Measurements from ENCODE around the gene FAM117A. TPM values are rescaled to one million over a fixed set of nuclear protein-coding genes. Genes with fewer than 3 reads are reported as not detected.

FAM117A gene
- polyA plus RNA-seq, 1 of the 3 experiments (the other 2 are of a cell fraction) = 7.8 TPM

DNA sequence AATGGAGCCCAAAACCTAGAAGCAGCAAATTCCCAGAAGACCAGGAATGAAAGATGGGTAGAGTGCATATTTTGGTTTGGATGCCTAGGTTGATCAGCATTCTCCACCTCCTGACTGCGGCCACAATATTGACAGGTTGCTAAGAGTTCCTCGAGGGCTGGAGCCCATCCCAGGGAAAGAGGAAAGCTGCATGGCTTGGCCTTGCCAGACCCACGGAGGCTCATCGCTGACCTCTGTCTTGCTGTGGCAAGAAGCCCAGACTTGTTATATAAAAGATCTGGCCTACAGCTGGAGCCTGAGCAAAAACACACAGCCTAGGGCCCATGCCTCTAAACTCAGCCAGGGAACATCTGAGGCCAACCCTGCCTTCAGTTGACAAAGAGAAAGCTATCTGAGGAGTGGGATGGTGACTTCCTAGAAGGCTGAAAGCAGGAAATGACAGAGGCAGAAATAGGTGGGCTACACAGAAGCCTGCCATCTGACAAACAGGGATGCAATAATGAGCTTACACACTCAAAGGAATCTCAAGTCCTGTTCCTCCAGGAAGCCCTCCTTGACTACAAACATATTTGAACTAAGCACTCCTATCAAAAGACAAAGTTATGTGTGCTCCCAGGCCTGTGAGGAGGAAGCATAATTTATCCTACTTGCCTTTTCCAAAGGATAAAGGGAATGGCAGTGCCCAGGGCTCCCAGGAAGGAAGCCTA is 33.7 kb downstream of the FAM117A start:
- 52% methylated on average over 4 of the region's 4 CpGs for WGBS (ENCODE audit: low lambda C conversion rate)
- TF ChIP-seq, protein P1, sequence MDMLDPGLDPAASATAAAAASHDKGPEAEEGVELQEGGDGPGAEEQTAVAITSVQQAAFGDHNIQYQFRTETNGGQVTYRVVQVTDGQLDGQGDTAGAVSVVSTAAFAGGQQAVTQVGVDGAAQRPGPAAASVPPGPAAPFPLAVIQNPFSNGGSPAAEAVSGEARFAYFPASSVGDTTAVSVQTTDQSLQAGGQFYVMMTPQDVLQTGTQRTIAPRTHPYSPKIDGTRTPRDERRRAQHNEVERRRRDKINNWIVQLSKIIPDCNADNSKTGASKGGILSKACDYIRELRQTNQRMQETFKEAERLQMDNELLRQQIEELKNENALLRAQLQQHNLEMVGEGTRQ (IDR thresholded peaks at IDR 0.05; ENCODE audit: borderline replicate concordance, low read depth, low read length) = no peak
- TF ChIP-seq TCF12 (IDR thresholded peaks at IDR 0.05) = 0 out of 2 replicates have a peak, but pooled peaks have one; percentile 23
- H3K4me3 ChIP-seq (ENCODE audit: low read depth in 2 of 2, low read length in 1 of 2) = no peak overlapping the region
- H3K9me3 ChIP-seq = no peaks in the 10 kb centered on the region
- ChIA-PET CTCF (interaction anchor here (0.7 to 2.5 kb wide), 4 partner anchors 22 to 161 kb away, joined by 3 to 11 read pairs (median 4); partner anchors contain the start of gene SLC35B1), POLR2A (no interaction called here)
- no peaks in the 10 kb centered on the region for H3K79me2 ChIP-seq (ENCODE audit: insufficient read depth)
- DNase-seq = no peak
- H3K4me1 ChIP-seq (ENCODE audit: control insufficient read depth in 1 of 2, insufficient read depth in 2 of 2, low read depth in 1 of 2, low read length in 1 of 2) = peaks cover 0 to 4% of the 10 kb centered on the region in 2 experiments; a peak in 1 of 4 replicates
- H4K20me1 ChIP-seq (ENCODE audit: insufficient read depth) = no peaks in the 10 kb centered on the region
- no peak overlapping the region for H3K4me2 ChIP-seq
- H3K27me3 ChIP-seq (ENCODE audit: insufficient read depth) = no peaks in the 10 kb centered on the region
- no peaks in the 10 kb centered on the region for H3F3A ChIP-seq (replicated peaks; ENCODE audit: insufficient read depth)
- H3K9ac ChIP-seq = no peak overlapping the region
- no peaks in the 10 kb centered on the region for H3K9me2 ChIP-seq
- no peak overlapping the region for H2AFZ ChIP-seq (ENCODE audit: low read depth)
- no peak overlapping the region for H3K27ac ChIP-seq (ENCODE audit: low read depth in 2 of 2, low read length in 1 of 2)
- no peaks in the 10 kb centered on the region for H3K36me3 ChIP-seq (replicated peaks in 1 of 2; ENCODE audit: control insufficient read depth in 1 of 2, insufficient read depth in 2 of 2, low read length in 1 of 2)

- no peak overlapping the region for H3K4me2 ChIP-seq
- no peak overlapping the region for H3K4me3 ChIP-seq (ENCODE audit: low read depth in 2 of 2, low read length in 1 of 2)
- POLR2A ChIA-PET = no interaction called here
- no peak for TF ChIP-seq POLR2AphosphoS5 (IDR thresholded peaks at IDR 0.05; ENCODE audit: low read depth, low read length)
- TF ChIP-seq MEF2A (IDR thresholded peaks at IDR 0.05; ENCODE audit: borderline replicate concordance, low read depth) = no peak
- TF ChIP-seq, protein P2, sequence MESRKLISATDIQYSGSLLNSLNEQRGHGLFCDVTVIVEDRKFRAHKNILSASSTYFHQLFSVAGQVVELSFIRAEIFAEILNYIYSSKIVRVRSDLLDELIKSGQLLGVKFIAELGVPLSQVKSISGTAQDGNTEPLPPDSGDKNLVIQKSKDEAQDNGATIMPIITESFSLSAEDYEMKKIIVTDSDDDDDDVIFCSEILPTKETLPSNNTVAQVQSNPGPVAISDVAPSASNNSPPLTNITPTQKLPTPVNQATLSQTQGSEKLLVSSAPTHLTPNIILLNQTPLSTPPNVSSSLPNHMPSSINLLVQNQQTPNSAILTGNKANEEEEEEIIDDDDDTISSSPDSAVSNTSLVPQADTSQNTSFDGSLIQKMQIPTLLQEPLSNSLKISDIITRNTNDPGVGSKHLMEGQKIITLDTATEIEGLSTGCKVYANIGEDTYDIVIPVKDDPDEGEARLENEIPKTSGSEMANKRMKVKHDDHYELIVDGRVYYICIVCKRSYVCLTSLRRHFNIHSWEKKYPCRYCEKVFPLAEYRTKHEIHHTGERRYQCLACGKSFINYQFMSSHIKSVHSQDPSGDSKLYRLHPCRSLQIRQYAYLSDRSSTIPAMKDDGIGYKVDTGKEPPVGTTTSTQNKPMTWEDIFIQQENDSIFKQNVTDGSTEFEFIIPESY (IDR thresholded peaks at IDR 0.05; ENCODE audit: borderline replicate concordance, low read depth) = no peak
- DNase-seq = no peak
- H3F3A ChIP-seq (replicated peaks; ENCODE audit: insufficient read depth) = no peaks in the 10 kb centered on the region
- no peaks in the 10 kb centered on the region for H3K36me3 ChIP-seq (replicated peaks in 1 of 2; ENCODE audit: control insufficient read depth in 1 of 2, insufficient read depth in 2 of 2, low read length in 1 of 2)
- H3K4me1 ChIP-seq (ENCODE audit: control insufficient read depth in 1 of 2, insufficient read depth in 2 of 2, low read depth in 1 of 2, low read length in 1 of 2) = peaks cover 0 to 4% of the 10 kb centered on the region in 2 experiments; a peak in 1 of 4 replicates
- no peak overlapping the region for H3K27ac ChIP-seq (ENCODE audit: low read depth in 2 of 2, low read length in 1 of 2)
- H3K79me2 ChIP-seq (ENCODE audit: insufficient read depth) = no peaks in the 10 kb centered on the region
- no peaks in the 10 kb centered on the region for H3K27me3 ChIP-seq (ENCODE audit: insufficient read depth)
- no peaks in the 10 kb centered on the region for H3K9me2 ChIP-seq
- H3K9ac ChIP-seq = no peak overlapping the region
- WGBS (ENCODE audit: low lambda C conversion rate) = 85% methylated on average over 3 of the region's 3 CpGs
- H2AFZ ChIP-seq (ENCODE audit: low read depth) = no peak overlapping the region
- CTCF ChIA-PET = interaction anchor here (1.0 to 1.5 kb wide), 4 partner anchors 15 to 159 kb away, joined by 3 to 5 read pairs (median 3); no protein-coding TSS in a partner anchor
- no peaks in the 10 kb centered on the region for H3K9me3 ChIP-seq
- no peaks in the 10 kb centered on the region for H4K20me1 ChIP-seq (ENCODE audit: insufficient read depth)
These were observed 34.9 kb downstream of the FAM117A start for GRCh38 chr17:49729069-49729468.

- Histone ChIP-seq H3K4me1 (ENCODE audit: control insufficient read depth in 1 of 2, insufficient read depth in 2 of 2, low read depth in 1 of 2, low read length in 1 of 2) (peaks cover 0 to 4% of the 10 kb centered on the region in 2 experiments; a peak in 1 of 4 replicates), H3F3A (replicated peaks; ENCODE audit: insufficient read depth) (no peaks in the 10 kb centered on the region), H3K9ac (no peak overlapping the region), H3K79me2 (ENCODE audit: insufficient read depth) (no peaks in the 10 kb centered on the region), H2AFZ (ENCODE audit: low read depth) (no peak overlapping the region), H3K4me2 (no peak overlapping the region), H3K27me3 (ENCODE audit: insufficient read depth) (no peaks in the 10 kb centered on the region), H3K27ac (ENCODE audit: low read depth in 2 of 2, low read length in 1 of 2) (no peak overlapping the region), H3K9me3 (no peaks in the 10 kb centered on the region), H3K4me3 (ENCODE audit: low read depth in 2 of 2, low read length in 1 of 2) (no peak overlapping the region), H3K9me2 (no peaks in the 10 kb centered on the region), H4K20me1 (ENCODE audit: insufficient read depth) (no peaks in the 10 kb centered on the region), H3K36me3 (replicated peaks in 1 of 2; ENCODE audit: control insufficient read depth in 1 of 2, insufficient read depth in 2 of 2, low read length in 1 of 2) (no peaks in the 10 kb centered on the region)
- TF ChIP-seq NRF1 (IDR thresholded peaks at IDR 0.05; ENCODE audit: low read depth, low read length) = no peak
- no peak for TF ChIP-seq ELF1 (IDR thresholded peaks at IDR 0.05)
- TF ChIP-seq MAX (IDR thresholded peaks at IDR 0.05; ENCODE audit: low read depth) = no peak
- TF ChIP-seq YY1 (IDR thresholded peaks at IDR 0.05; ENCODE audit: low read depth) = no peak
- TF ChIP-seq GATA2 (CRISPR knock-in tag; IDR thresholded peaks at IDR 0.05) = no peak
- no peak for TF ChIP-seq CHD2 (IDR thresholded peaks at IDR 0.05; ENCODE audit: low read length, partially characterized antibody)
- no peak for TF ChIP-seq NFIC (IDR thresholded peaks at IDR 0.05; ENCODE audit: borderline replicate concordance)
- no peak for TF ChIP-seq CTCF (IDR thresholded peaks at IDR 0.05)
- TF ChIP-seq EP300 (IDR thresholded peaks at IDR 0.05; ENCODE audit: borderline replicate concordance in 1 of 2, low read depth in 1 of 2, low read length in 1 of 2) = no peak
- CTCF ChIA-PET = interaction anchor here (0.8 to 1.5 kb wide), 3 partner anchors 35 to 158 kb away, joined by 3 to 5 read pairs (median 3); partner anchors contain the start of gene NXPH3
- POLR2A ChIA-PET = no interaction called here
- 82% methylated on average over 5 of the region's 5 CpGs for WGBS (ENCODE audit: low lambda C conversion rate)
- no peak for DNase-seq
These were observed 35.5 kb downstream of the FAM117A start for GRCh38 chr17:49728425-49728824.
